GM21529 (cell line): ENCODE results near the gene GALNT10.

Source experiments
- ATAC-seq: cut with Tn5 transposase; IDR thresholded peaks from one replicate; pipeline ENCODE4 v1.9.1; 2021; ENCODE audit not compliant: unreplicated experiment

The GALNT10 gene

GRCh38 chr5:154264549-154265196, 74.1 kb downstream of the GALNT10 start:
- no peak for ATAC-seq

- ATAC-seq: no peak
These were observed 74.8 kb downstream of the GALNT10 start for GRCh38 chr5:154265197-154265773.

- ATAC-seq: no peak
These were observed 77.0 kb downstream of the GALNT10 start for GRCh38 chr5:154267516-154267915.

- ATAC-seq: no peak
These were observed 77.5 kb downstream of the GALNT10 start for GRCh38 chr5:154268073-154268472.

- ATAC-seq: no peak
These were observed 78.9 kb downstream of the GALNT10 start for GRCh38 chr5:154269414-154269813.

- no peak for ATAC-seq
These were observed 80.9 kb downstream of the GALNT10 start for GRCh38 chr5:154271466-154271865.

- no peak for ATAC-seq
These were observed 81.5 kb downstream of the GALNT10 start for GRCh38 chr5:154271936-154272514.

- peak; percentile 66 for ATAC-seq
These were observed 82.6 kb downstream of the GALNT10 start for GRCh38 chr5:154273028-154273617.

GRCh38 chr5:154273963-154274827, 83.7 kb downstream of the GALNT10 start:
- ATAC-seq: no peak

- no peak for ATAC-seq
These were observed 84.3 kb downstream of the GALNT10 start for GRCh38 chr5:154274828-154275185.

GRCh38 chr5:154275566-154275965, 85.0 kb downstream of the GALNT10 start:
- no peak for ATAC-seq

GRCh38 chr5:154276261-154276972, 85.9 kb downstream of the GALNT10 start:
- ATAC-seq: no peak

- no peak for ATAC-seq
These were observed 86.4 kb downstream of the GALNT10 start for GRCh38 chr5:154276973-154277331.

- no peak for ATAC-seq
These were observed 87.0 kb downstream of the GALNT10 start for GRCh38 chr5:154277499-154277898.

- no peak for ATAC-seq
These were observed 87.7 kb downstream of the GALNT10 start for GRCh38 chr5:154278186-154278585.

- ATAC-seq: peak; percentile 68
These were observed 88.4 kb downstream of the GALNT10 start for GRCh38 chr5:154278908-154279307.

- ATAC-seq: peak; percentile 94
These were observed 93.9 kb downstream of the GALNT10 start for GRCh38 chr5:154284433-154284832.

- no peak for ATAC-seq
These were observed 95.3 kb downstream of the GALNT10 start for GRCh38 chr5:154285661-154286408.

- no peak for ATAC-seq
These were observed 96.0 kb downstream of the GALNT10 start for GRCh38 chr5:154286557-154286956.

GRCh38 chr5:154287136-154287535, 96.6 kb downstream of the GALNT10 start:
- no peak for ATAC-seq
